ENCODE measurements around the gene IL9R. TPM values are rescaled to one million over a fixed set of nuclear protein-coding genes. Genes with fewer than 3 reads are reported as not detected.

IL9R gene
- total and polyA plus RNA-seq, 10 of the 15 experiments (the other 5 are each of a cell fraction or from before 2014, with no cell fraction given): 0.47 to 5.9 (median 2.4) TPM

DNA sequence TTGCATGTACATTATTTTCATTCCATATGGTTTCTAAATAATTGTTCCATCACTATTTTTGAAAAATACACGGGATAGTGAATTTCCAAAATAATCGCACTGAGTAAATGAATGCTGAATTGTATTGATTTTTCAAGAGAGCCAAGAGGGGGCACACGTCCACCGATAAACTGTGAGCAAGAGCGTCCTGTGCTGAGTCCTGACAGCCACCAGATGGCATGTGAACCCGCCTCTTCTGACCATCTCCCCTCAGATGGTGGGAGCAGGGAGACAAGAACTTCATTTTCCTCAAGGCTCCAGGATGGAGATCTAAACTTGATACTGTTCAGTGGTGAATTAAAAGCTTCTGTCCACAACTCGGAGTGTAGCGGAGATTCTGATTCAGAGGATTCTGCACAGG is 30.6 kb upstream of the IL9R start (continued):
- TF ChIP-seq, protein P1, sequence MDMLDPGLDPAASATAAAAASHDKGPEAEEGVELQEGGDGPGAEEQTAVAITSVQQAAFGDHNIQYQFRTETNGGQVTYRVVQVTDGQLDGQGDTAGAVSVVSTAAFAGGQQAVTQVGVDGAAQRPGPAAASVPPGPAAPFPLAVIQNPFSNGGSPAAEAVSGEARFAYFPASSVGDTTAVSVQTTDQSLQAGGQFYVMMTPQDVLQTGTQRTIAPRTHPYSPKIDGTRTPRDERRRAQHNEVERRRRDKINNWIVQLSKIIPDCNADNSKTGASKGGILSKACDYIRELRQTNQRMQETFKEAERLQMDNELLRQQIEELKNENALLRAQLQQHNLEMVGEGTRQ (IDR thresholded peaks at IDR 0.05; ENCODE audit: borderline replicate concordance, low read depth, low read length): no peak

DNA sequence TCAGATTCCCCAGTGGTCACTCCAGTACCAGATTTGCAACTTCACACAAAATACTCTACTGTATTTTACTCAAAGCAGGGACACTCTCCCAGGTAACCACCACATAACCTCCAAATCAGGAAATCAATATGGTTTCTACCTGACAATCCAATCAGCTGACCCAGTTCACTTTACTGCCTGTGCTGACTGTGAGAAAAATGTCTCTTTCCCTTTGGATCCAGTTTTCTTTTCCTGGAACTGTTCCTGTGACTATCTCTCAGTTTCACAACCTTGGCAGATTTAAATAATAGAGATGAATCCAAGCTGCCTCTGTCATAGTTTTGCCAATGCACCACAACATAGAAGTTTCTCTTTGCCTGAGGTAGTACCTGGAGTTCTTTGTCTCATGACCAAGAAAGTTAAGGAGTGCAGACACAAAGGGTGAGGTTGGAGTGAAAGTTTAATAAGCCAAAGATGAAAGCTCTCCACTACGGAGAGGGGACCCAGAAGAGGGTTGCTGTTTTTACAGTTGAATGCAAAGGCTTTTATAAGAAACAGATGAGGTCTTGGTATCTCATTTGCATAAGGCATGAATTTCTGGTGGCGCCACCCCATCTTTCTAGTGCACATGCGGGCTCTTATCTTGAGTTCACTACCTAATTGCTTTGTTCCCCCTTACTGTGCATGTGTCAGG is 29.7 kb upstream of the IL9R start:
- ATAC-seq (no peak), FAIRE-seq (no peak), DNase-seq (ENCODE audit: low read depth, low spot score) (no peak)
- Histone ChIP-seq H3K79me2 (ENCODE audit: control insufficient read depth, insufficient read depth, low read length) (no peaks in the 10 kb centered on the region), H3K36me3 (ENCODE audit: control insufficient read depth in 2 of 2, insufficient read depth in 2 of 2, low read length in 1 of 2) (no peaks in the 10 kb centered on the region), H3K9me3 (replicated peaks; ENCODE audit: control insufficient read depth, insufficient read depth, low read length) (peaks cover 3% of the 10 kb centered on the region; the same call in 1 of the 3 replicates), H3K27ac (ENCODE audit: control insufficient read depth, insufficient read depth) (no peak overlapping the region), H3K4me1 (ENCODE audit: control insufficient read depth, insufficient read depth, low read length) (no peaks in the 10 kb centered on the region), H3K9ac (ENCODE audit: control insufficient read depth, insufficient read depth, low read length) (no peak overlapping the region), H4K20me1 (ENCODE audit: control insufficient read depth, insufficient read depth) (no peaks in the 10 kb centered on the region), H3K4me2 (ENCODE audit: control insufficient read depth, insufficient read depth) (no peak overlapping the region), H3K4me3 (no peak overlapping the region), H2AFZ (ENCODE audit: control insufficient read depth, low read depth, low read length) (no peak overlapping the region), H3K27me3 (replicated peaks in 1 of 2; ENCODE audit: control insufficient read depth in 2 of 2, insufficient read depth in 2 of 2, low read length in 1 of 2) (no peaks in the 10 kb centered on the region)
- no TSS peak for BruUV-seq (replicated peaks)
- 4% methylated on average over 3 of the region's 3 CpGs for WGBS (ENCODE audit: insufficient coverage, insufficient replicate concordance, low lambda C conversion rate, missing lambda C conversion rate)
- TF ChIP-seq LARP7 (IDR thresholded peaks at IDR 0.05) (no peak), ESRRA (IDR thresholded peaks at IDR 0.05; ENCODE audit: low read length) (no peak), SMC3 (IDR thresholded peaks at IDR 0.05; ENCODE audit: borderline replicate concordance, low read length) (no peak), ZNF384 (IDR thresholded peaks at IDR 0.05; ENCODE audit: borderline replicate concordance, low read depth, low read length) (no peak), MEF2A (IDR thresholded peaks at IDR 0.05; ENCODE audit: insufficient read depth, low read depth, low read length) (no peak), NBN (IDR thresholded peaks at IDR 0.05) (no peak)
- ChIA-PET CTCF (no interaction called here), SMC1A (ENCODE audit: uncharacterized antibody, unreplicated experiment) (no interaction called here), POLR2A (no interaction called here), RAD21 (ENCODE audit: unreplicated experiment) (no interaction called here)
- in situ Hi-C loops (cut with MboI): no loop called here
- intact Hi-C loops (cut with micrococcal nuclease; ENCODE audit: unreplicated experiment): no loop called here

Data from GM12878 (cell line).